NCI-H2029 (cell line): ENCODE measurements around the gene HOTAIR.

Source experiments
- DNase-seq: peaks from one replicate; lab custom pipeline; 2025; lab: John Stamatoyannopoulos, UW

Gene HOTAIR

GRCh38 chr12:54011665-54012532 lies 37.1 kb upstream of the HOTAIR start:
- no peak for DNase-seq

- no peak for DNase-seq
These were observed 36.4 kb upstream of the HOTAIR start for GRCh38 chr12:54010972-54011664.

GRCh38 chr12:54010053-54010971 lies 35.6 kb upstream of the HOTAIR start:
- DNase-seq, result no peak

GRCh38 chr12:54009171-54010052 lies 34.7 kb upstream of the HOTAIR start:
- DNase-seq, result no peak

- DNase-seq, result no peak
These were observed 33.5 kb upstream of the HOTAIR start for GRCh38 chr12:54008260-54008552.

- no peak for DNase-seq
These were observed 32.9 kb upstream of the HOTAIR start for GRCh38 chr12:54007538-54008259.

- DNase-seq, result no peak
These were observed 31.9 kb upstream of the HOTAIR start for GRCh38 chr12:54006559-54007220.

- DNase-seq, result peak; percentile 31
These were observed 31.3 kb upstream of the HOTAIR start for GRCh38 chr12:54005853-54006558.

- DNase-seq, result no peak
These were observed 30.7 kb upstream of the HOTAIR start for GRCh38 chr12:54005531-54005852.

- DNase-seq, result no peak
These were observed 30.2 kb upstream of the HOTAIR start for GRCh38 chr12:54004841-54005530.

GRCh38 chr12:54004063-54004840 lies 29.5 kb upstream of the HOTAIR start:
- DNase-seq, result no peak

- DNase-seq, result no peak
These were observed 28.9 kb upstream of the HOTAIR start for GRCh38 chr12:54003625-54004024.

GRCh38 chr12:54002915-54003389 lies 28.2 kb upstream of the HOTAIR start:
- DNase-seq, result no peak

GRCh38 chr12:54002278-54002914 lies 27.6 kb upstream of the HOTAIR start:
- no peak for DNase-seq

GRCh38 chr12:54001283-54002187 lies 26.8 kb upstream of the HOTAIR start:
- DNase-seq, result no peak
